Putamen (tissue), 1 donor: ENCODE data around the gene MICALL2.

ENCODE experiments used
- DNase-seq: peaks from one replicate; pipeline ENCODE4 v3.0.0-alpha.2; 2016; ENCODE audit warnings: low spot score

Gene MICALL2

GRCh38 chr7:1433128-1433920 lies 25.9 kb downstream of the MICALL2 start:
- no peak for DNase-seq

GRCh38 chr7:1432411-1433082 lies 26.7 kb downstream of the MICALL2 start:
- no peak for DNase-seq

GRCh38 chr7:1431634-1432380 lies 27.5 kb downstream of the MICALL2 start:
- DNase-seq = no peak

GRCh38 chr7:1431226-1431625 lies 28.0 kb downstream of the MICALL2 start:
- DNase-seq = no peak

- no peak for DNase-seq
Observed at GRCh38 chr7:1430056-1430845, 29.0 kb downstream of the MICALL2 start.

GRCh38 chr7:1428941-1429501 lies 30.2 kb downstream of the MICALL2 start:
- no peak for DNase-seq

GRCh38 chr7:1427064-1427657 lies 32.1 kb downstream of the MICALL2 start:
- no peak for DNase-seq

- DNase-seq = no peak
Observed at GRCh38 chr7:1426474-1426873, 32.8 kb downstream of the MICALL2 start.

- DNase-seq = no peak
Observed at GRCh38 chr7:1425292-1426136, 33.8 kb downstream of the MICALL2 start.

GRCh38 chr7:1424041-1424440 lies 35.2 kb downstream of the MICALL2 start:
- no peak for DNase-seq

- DNase-seq = no peak
Observed at GRCh38 chr7:1423264-1423811, 35.9 kb downstream of the MICALL2 start.

- DNase-seq = no peak
Observed at GRCh38 chr7:1422512-1423263, 36.6 kb downstream of the MICALL2 start.

- no peak for DNase-seq
Observed at GRCh38 chr7:1421946-1422345, 37.3 kb downstream of the MICALL2 start.

- no peak for DNase-seq
Observed at GRCh38 chr7:1421020-1421790, 38.1 kb downstream of the MICALL2 start.

GRCh38 chr7:1419688-1420087 lies 39.6 kb downstream of the MICALL2 start:
- no peak for DNase-seq

- DNase-seq = no peak
Observed at GRCh38 chr7:1419310-1419634, 40.0 kb downstream of the MICALL2 start.

- no peak for DNase-seq
Observed at GRCh38 chr7:1418505-1419309, 40.6 kb downstream of the MICALL2 start.
